ENCODE data around the gene ASCL4. TPM values are rescaled to one million over a fixed set of nuclear protein-coding genes. Genes with fewer than 3 reads are reported as not detected.

The ASCL4 gene
- total RNA-seq, 1 experiment from 2014 or later, result not detected

- Histone ChIP-seq H3K36me3 (ENCODE audit: control insufficient read depth, insufficient read depth, low read length) (no peaks in the 10 kb centered on the region), H3K27me3 (ENCODE audit: control insufficient read depth, insufficient read depth, low read length) (peaks cover 6% of the 10 kb centered on the region; the same call in 1 of the 2 replicates), H3K4me3 (ENCODE audit: low read depth in 2 of 2, low read length in 2 of 2) (no peak overlapping the region), H3K27ac (ENCODE audit: low read length) (no peak overlapping the region), H3K4me1 (ENCODE audit: control insufficient read depth, insufficient read depth, low read length) (no peaks in the 10 kb centered on the region), H3K9me3 (ENCODE audit: control insufficient read depth, insufficient read depth, low read depth, low read length) (no peaks in the 10 kb centered on the region)
- TF ChIP-seq POLR2AphosphoS5 (IDR thresholded peaks at IDR 0.05; ENCODE audit: low read depth, low read length) (no peak), REST (IDR thresholded peaks at IDR 0.05; ENCODE audit: insufficient read depth in 1 of 2, low read depth in 2 of 2, low read length in 1 of 2) (no peak), SIN3A (IDR thresholded peaks at IDR 0.05; ENCODE audit: borderline replicate concordance, insufficient read depth, low read depth, low read length) (no peak), TCF7L2 (IDR thresholded peaks at IDR 0.05; ENCODE audit: low read depth, low read length) (no peak), CTCF (IDR thresholded peaks at IDR 0.05) (no peak)
- in situ Hi-C loops (cut with HindIII; ENCODE audit: low pct_unique_long_range_greater_than_20kb, low sequenced_read_pairs) (no loop called here), intact Hi-C loops (cut with micrococcal nuclease; ENCODE audit: unreplicated experiment) (no loop called here)
- DNase-seq (ENCODE audit: low read depth, low spot score) (no peak), ATAC-seq (no peak)
- POLR2A ChIA-PET, result no interaction called here
- no TSS peak for BruUV-seq (replicated peaks)
- CTCF ChIA-PET, result no interaction called here
These were observed 28.6 kb downstream of the ASCL4 start for GRCh38 chr12:107803092-107803491.

GRCh38 chr12:107805488-107806180 is 31.1 kb downstream of the ASCL4 start:
- no TSS peak for BruUV-seq (replicated peaks)
- ChIA-PET POLR2A (no interaction called here), CTCF (no interaction called here)
- Histone ChIP-seq H3K27me3 (ENCODE audit: control insufficient read depth, insufficient read depth, low read length) (peaks cover 6% of the 10 kb centered on the region; the same call in 1 of the 2 replicates), H3K4me1 (ENCODE audit: control insufficient read depth, insufficient read depth, low read length) (no peaks in the 10 kb centered on the region), H3K36me3 (ENCODE audit: control insufficient read depth, insufficient read depth, low read length) (no peaks in the 10 kb centered on the region), H3K27ac (ENCODE audit: low read length) (no peak overlapping the region), H3K4me3 (ENCODE audit: low read depth in 2 of 2, low read length in 2 of 2) (no peak overlapping the region), H3K9me3 (ENCODE audit: control insufficient read depth, insufficient read depth, low read depth, low read length) (no peaks in the 10 kb centered on the region)
- DNase-seq (ENCODE audit: low read depth, low spot score) (no peak), ATAC-seq (no peak)
- TF ChIP-seq POLR2AphosphoS5 (IDR thresholded peaks at IDR 0.05; ENCODE audit: low read depth, low read length) (no peak), CTCF (IDR thresholded peaks at IDR 0.05) (no peak), SIN3A (IDR thresholded peaks at IDR 0.05; ENCODE audit: borderline replicate concordance, insufficient read depth, low read depth, low read length) (no peak), TCF7L2 (IDR thresholded peaks at IDR 0.05; ENCODE audit: low read depth, low read length) (no peak), REST (IDR thresholded peaks at IDR 0.05; ENCODE audit: insufficient read depth in 1 of 2, low read depth in 2 of 2, low read length in 1 of 2) (no peak)
- in situ Hi-C loops (cut with HindIII; ENCODE audit: low pct_unique_long_range_greater_than_20kb, low sequenced_read_pairs), result no loop called here
- intact Hi-C loops (cut with micrococcal nuclease; ENCODE audit: unreplicated experiment), result no loop called here
